K562 (cell line): ENCODE data around the gene GCGR. TPM values are rescaled to one million over a fixed set of nuclear protein-coding genes. Genes with fewer than 3 reads are reported as not detected.

Experiments
- CBFB ChIP-seq: sonication (generic); formaldehyde crosslinking; IDR thresholded peaks from 2 replicates; pipeline ENCODE4 v1.4.0; 2020; ENCODE audit warnings: mild to moderate bottlenecking, missing genetic modification reagents
- EZH2 ChIP-seq: IDR thresholded peaks from 2 replicates; pipeline ENCODE4 v1.6.1; 2012; ENCODE audit warnings: low read depth, mild to moderate bottlenecking, inconsistent platforms, low read length, borderline replicate concordance
- GABPA ChIP-seq: fragments of 200-800 bp; sonication (Bioruptor generic); conservative IDR thresholded peaks from 2 replicates; pipeline ENCODE4 v1.6.1; 2016; ENCODE audit warnings: low read depth, missing genetic modification characterization, missing compliant biosample characterization
- MAFK ChIP-seq: IDR thresholded peaks from 2 replicates; pipeline ENCODE4 v1.6.1; 2011; ENCODE audit warnings: low read length, improper control_type of control experiment
- MCM7 ChIP-seq, 2 experiments: fragments of 450-650 bp; IDR thresholded peaks; 2 replicates each; pipeline ENCODE4 v1.6.1; 2016 to 2018
- MXI1 ChIP-seq: IDR thresholded peaks from 2 replicates; pipeline ENCODE4 v1.6.1; 2011; ENCODE audit warnings: low read depth, mild to moderate bottlenecking, improper control_type of control experiment, low read length
- PHF20 ChIP-seq: fragments of 450-650 bp; IDR thresholded peaks from 2 replicates; pipeline ENCODE4 v1.6.1; 2018; ENCODE audit not compliant: partially characterized antibody
- PTRF ChIP-seq: fragments of 450-650 bp; IDR thresholded peaks from 2 replicates; pipeline ENCODE4 v1.6.1; 2016; ENCODE audit warnings: mild to moderate bottlenecking, missing genetic modification characterization, missing compliant biosample characterization
- SIRT6 ChIP-seq: IDR thresholded peaks from one replicate; pipeline ENCODE4 v1.6.1; 2012; ENCODE audit warnings: low read depth, mild to moderate bottlenecking, control low read depth, inconsistent platforms, low read length, moderate library complexity
- SUPT5H ChIP-seq: fragments of 450-650 bp; IDR thresholded peaks from 2 replicates; pipeline ENCODE4 v1.6.1; 2016
- TEAD4 ChIP-seq, 2 experiments: sonication (generic) in 1 of 2; formaldehyde crosslinking in 1 of 2; IDR thresholded peaks; 2 replicates each; pipeline versions ENCODE4 v1.6.1 to v1.8.0; 2012 to 2022; ENCODE audit warnings: borderline replicate concordance in 1 of 2, inconsistent platforms in 1 of 2, low read length in 1 of 2, mild to moderate bottlenecking in 1 of 2, missing genetic modification reagents in 1 of 2
- ZBTB40 ChIP-seq, 2 experiments: fragments of 450-650 bp in 1 of 2; sonication (generic) in 1 of 2; formaldehyde crosslinking in 1 of 2; IDR thresholded peaks; 2 replicates each; pipeline versions ENCODE4 v1.7.1 to v1.9.0; 2016 to 2022; ENCODE audit warnings: inconsistent platforms in 1 of 2, mild to moderate bottlenecking in 1 of 2, missing genetic modification reagents in 1 of 2
- ZNF316 ChIP-seq: fragments of 450-650 bp; IDR thresholded peaks from 2 replicates; pipeline ENCODE4 v1.6.1; 2016
- ZNF384 ChIP-seq: IDR thresholded peaks from 2 replicates; pipeline ENCODE4 v1.6.1; 2012; ENCODE audit warnings: low read depth, low read length, improper control_type of control experiment
- ZNF740 ChIP-seq, 3 experiments: fragments of 200-800 bp in 1 of 3; sonication (Bioruptor generic) in 1 of 3; sonication (generic) in 1 of 3; formaldehyde crosslinking in 1 of 3; IDR thresholded peaks; 2 replicates each; pipeline versions ENCODE4 v1.6.1 to v1.8.0; 2016 to 2022; ENCODE audit warnings: mild to moderate bottlenecking in 2 of 3, missing compliant biosample characterization in 2 of 3, missing genetic modification characterization in 2 of 3, missing genetic modification reagents in 1 of 3
- polyA plus RNA-seq, 8 experiments: library from polyadenylated mRNA; depleted of rRNA in 4 of 8; stranded (reverse) in 5 of 8; unstranded in 3 of 8; fragments of >200 nt; fragmentation: Nextera tagmentation in 2 of 8; fragmentation: Illumina TruSeq in 1 of 8; extraction: Ambion mirVana in 2 of 8; extraction: Trizol in 1 of 8; gene quantifications; 2 replicates each; pipeline versions ENCODE4 v1.2.1 to v1.2.3, GENCODE V29; 2011 to 2014; ENCODE audit warnings: inconsistent platforms in 1 of 8, missing spikeins in 1 of 8
- total RNA-seq, 7 experiments: library from RNA; depleted of rRNA in 6 of 7; stranded (reverse); fragments of >200 nt in 6 of 7; fragmentation: Illumina TruSeq in 2 of 7; extraction: Trizol in 2 of 7; gene quantifications; 2 replicates each; pipeline versions ENCODE4 v1.2.1 to v1.2.3, GENCODE V29; 2011 to 2021; ENCODE audit warnings: low replicate concordance in 1 of 7
- TF ChIP-seq, protein P1 (sequence below): sonication (generic); formaldehyde crosslinking; IDR thresholded peaks from 2 replicates; pipeline ENCODE4 v1.8.0; 2022; ENCODE audit warnings: missing genetic modification reagents, mild to moderate bottlenecking, borderline replicate concordance

The GCGR gene
- total and polyA plus RNA-seq, 9 of the 15 experiments (the other 6 are each of a cell fraction or from before 2014, with no cell fraction given): not detected

- TF ChIP-seq CBFB (CRISPR knock-in tag) (no peak), PHF20 (no peak), MCM7 (IDR thresholded peaks at IDR 0.05) (no peak), MXI1 (no peak), PTRF (tag) (no peak), EZH2 (no peak), ZNF384 (no peak), MAFK (no peak), ZNF316 (no peak), ZBTB40 (IDR thresholded peaks at IDR 0.05) (peak; percentile 60), ZBTB40 (CRISPR knock-in tag; IDR thresholded peaks at IDR 0.05) (no peak), GABPA (no peak), TEAD4 (IDR thresholded peaks at IDR 0.05; ENCODE audit: low read length) (no peak), TEAD4 (CRISPR knock-in tag; IDR thresholded peaks at IDR 0.05; ENCODE audit: borderline replicate concordance) (no peak), SUPT5H (peak; percentile 51), SIRT6 (no peak), ZNF740 (CRISPR knock-in tag; IDR thresholded peaks at IDR 0.05) (peak; percentile 27; the same call in 1 of the 2 replicates), ZNF740 (tag; IDR thresholded peaks at IDR 0.05) (no peak)
- TF ChIP-seq, protein P1, sequence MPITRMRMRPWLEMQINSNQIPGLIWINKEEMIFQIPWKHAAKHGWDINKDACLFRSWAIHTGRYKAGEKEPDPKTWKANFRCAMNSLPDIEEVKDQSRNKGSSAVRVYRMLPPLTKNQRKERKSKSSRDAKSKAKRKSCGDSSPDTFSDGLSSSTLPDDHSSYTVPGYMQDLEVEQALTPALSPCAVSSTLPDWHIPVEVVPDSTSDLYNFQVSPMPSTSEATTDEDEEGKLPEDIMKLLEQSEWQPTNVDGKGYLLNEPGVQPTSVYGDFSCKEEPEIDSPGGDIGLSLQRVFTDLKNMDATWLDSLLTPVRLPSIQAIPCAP: no peak
These were observed 28.1 kb downstream of the GCGR start (continued) for GRCh38 chr17:81831957-81832607.
